T-cell (primary cell): ENCODE data around the gene SLC6A11. TPM values are rescaled to one million over a fixed set of nuclear protein-coding genes. Genes with fewer than 3 reads are reported as not detected.

Experiments
- ATAC-seq, 4 experiments: fragments of 200-7000 bp in 3 of 4; fragments of 150-1000 bp in 1 of 4; cut with Tn5 transposase; replicated peaks in 1 of 4; 1 replicate in 3 of 4; 2 replicates in 1 of 4; pipeline ENCODE4 v1.10.0; 2021; ENCODE audit warnings: moderate library complexity in 3 of 4, mild to moderate bottlenecking in 2 of 4, moderate number of reproducible peaks in 1 of 4
- CTCF ChIA-PET, 2 donors: fragments of 300-600 bp; sonication (Branson Sonifier 250); formaldehyde crosslinking; loops; one replicate each; lab custom pipeline; 2022; ENCODE audit warnings: antibody characterized with exemption in 2 of 2; lab: Charles Lee
- POLR2A ChIA-PET, 2 donors: fragments of 300-600 bp; sonication (Branson Sonifier 250); formaldehyde crosslinking; loops; one replicate each; lab custom pipeline; 2022; ENCODE audit warnings: antibody characterized with exemption in 2 of 2; lab: Charles Lee
- DNase-seq, 35 experiments: peaks; one replicate each; pipeline versions ENCODE4 v3.0.0 to v3.0.0-alpha.2; 2013 to 2023
- H3K27ac ChIP-seq: one replicate; pipeline ENCODE4 v1.5.1; 2013; ENCODE audit warnings: low read length
- H3K27me3 ChIP-seq, 2 experiments: replicated peaks in 1 of 2; 1 replicate in 1 of 2; 2 replicates in 1 of 2; pipeline versions ENCODE4 v1.6.1 to v1.7.0; 2013; ENCODE audit warnings: low read length in 1 of 2, mixed read lengths in 1 of 2; ENCODE audit not compliant: control insufficient read depth in 2 of 2, insufficient read depth in 2 of 2; ENCODE audit errors: extremely low read depth in 1 of 2
- H3K36me3 ChIP-seq, 2 donors: 1 replicate in 1 of 2; 2 replicates in 1 of 2; pipeline versions ENCODE4 v1.6.1 to v1.7.0; 2013; ENCODE audit warnings: low read length in 1 of 2; ENCODE audit not compliant: control insufficient read depth in 2 of 2, insufficient read depth in 1 of 2; ENCODE audit errors: extremely low read depth in 1 of 2
- H3K4me1 ChIP-seq, 2 experiments: 1 replicate in 1 of 2; 2 replicates in 1 of 2; pipeline versions ENCODE4 v1.6.1 to v1.7.0; 2013; ENCODE audit warnings: low read length in 2 of 2, mixed read lengths in 1 of 2; ENCODE audit not compliant: insufficient read depth in 2 of 2, control insufficient read depth in 1 of 2; ENCODE audit errors: extremely low read depth in 1 of 2
- H3K4me3 ChIP-seq, 2 donors: 1 replicate in 1 of 2; 2 replicates in 1 of 2; pipeline versions ENCODE4 v1.5.1 to v1.7.0; 2013; ENCODE audit warnings: mild to moderate bottlenecking in 2 of 2, low read length in 1 of 2, moderate library complexity in 1 of 2; ENCODE audit not compliant: control insufficient read depth in 1 of 2; ENCODE audit errors: extremely low read depth in 1 of 2
- H3K9me3 ChIP-seq: 2 replicates; pipeline ENCODE4 v1.7.0; 2013
- H3K27ac Mint-ChIP-seq, 2 donors: one replicate each; pipeline ENCODE4 v1.8.0; 2020 to 2021; ENCODE audit warnings: mild to moderate bottlenecking in 2 of 2, mixed read lengths in 2 of 2
- H3K27me3 Mint-ChIP-seq, 2 donors: one replicate each; pipeline ENCODE4 v1.8.0; 2021 to 2022; ENCODE audit warnings: mixed read lengths in 2 of 2
- H3K36me3 Mint-ChIP-seq: one replicate; pipeline ENCODE4 v1.8.0; 2021; ENCODE audit warnings: mixed read lengths
- H3K4me1 Mint-ChIP-seq, 3 donors: one replicate each; pipeline ENCODE4 v1.8.0; 2020 to 2022; ENCODE audit warnings: mixed read lengths in 3 of 3, mild to moderate bottlenecking in 1 of 3
- H3K4me3 Mint-ChIP-seq, 3 donors: one replicate each; pipeline ENCODE4 v1.8.0; 2020 to 2022; ENCODE audit warnings: mild to moderate bottlenecking in 3 of 3, mixed read lengths in 3 of 3, moderate library complexity in 3 of 3
- H3K9me3 Mint-ChIP-seq, 3 donors: one replicate each; pipeline ENCODE4 v1.8.0; 2020 to 2022; ENCODE audit warnings: mixed read lengths in 3 of 3
- WGBS: methylation state at CpG from one replicate; pipeline ENCODE4 v1.1.5; 2013; ENCODE audit warnings: missing lambda C conversion rate; ENCODE audit not compliant: insufficient coverage; 5-methylcytosine and 5-hydroxymethylcytosine counted together
- total RNA-seq, 35 experiments: library from RNA in 6 of 35; stranded (reverse) in 6 of 35; fragments of 120-200 nt in 1 of 35; gene quantifications; one replicate each; pipeline versions ENCODE4 v1.2.1 to v1.2.4 and lab custom pipeline; 2013 to 2026

The SLC6A11 gene
- total RNA-seq, 5 donors from 2014 or later (not counting 1 experiment from before 2014, with no cell fraction given), result not detected

GRCh38 chr3:10869460-10869859 lies 53.4 kb downstream of the SLC6A11 start:
- Mint-ChIP-seq H3K9me3 (no peaks in the 10 kb centered on the region), H3K4me3 (no peak overlapping the region), H3K36me3 (no peaks in the 10 kb centered on the region), H3K27me3 (peaks cover 3 to 27% of the 10 kb centered on the region in 2 donors), H3K4me1 (no peaks in the 10 kb centered on the region), H3K27ac (no peak overlapping the region)
- H3K9me3 ChIP-seq, result no peaks in the 10 kb centered on the region
- POLR2A ChIA-PET, result no interaction called here
- H3K4me1 ChIP-seq, result no peaks in the 10 kb centered on the region
- H3K4me3 ChIP-seq, result no peak overlapping the region
- no peaks in the 10 kb centered on the region for H3K36me3 ChIP-seq
- DNase-seq (no peak), ATAC-seq (no peak)
- CTCF ChIA-PET, result no interaction called here
- no peak overlapping the region for H3K27ac ChIP-seq
- peaks cover 0 to 15% of the 10 kb centered on the region in 2 experiments for H3K27me3 ChIP-seq
- 75% methylated on average over 2 of the region's 7 CpGs for WGBS

- WGBS, result 100% methylated on average over 1 of the region's 1 CpG
- no peaks in the 10 kb centered on the region for H3K9me3 ChIP-seq
- ATAC-seq, result no peak
- H3K27ac ChIP-seq, result no peak overlapping the region
- H3K4me1 Mint-ChIP-seq, result no peaks in the 10 kb centered on the region
- H3K4me3 Mint-ChIP-seq, result no peak overlapping the region
- no peaks in the 10 kb centered on the region for H3K36me3 ChIP-seq
- H3K9me3 Mint-ChIP-seq, result no peaks in the 10 kb centered on the region
- peaks cover 0 to 19% of the 10 kb centered on the region in 2 experiments for H3K27me3 ChIP-seq
- ChIA-PET CTCF (no interaction called here), POLR2A (no interaction called here)
- H3K27ac Mint-ChIP-seq, result no peak overlapping the region
- peaks cover 3 to 28% of the 10 kb centered on the region in 2 donors for H3K27me3 Mint-ChIP-seq
- no peaks in the 10 kb centered on the region for H3K36me3 Mint-ChIP-seq
- H3K4me1 ChIP-seq, result no peaks in the 10 kb centered on the region
- no peak overlapping the region for H3K4me3 ChIP-seq
- no peak for DNase-seq
Observed at GRCh38 chr3:10870296-10870695, 54.3 kb downstream of the SLC6A11 start.

- H3K27me3 Mint-ChIP-seq, result peaks cover 11 to 24% of the 10 kb centered on the region in 2 donors
- H3K27me3 ChIP-seq, result peaks cover 0 to 19% of the 10 kb centered on the region in 2 experiments
- no peaks in the 10 kb centered on the region for H3K36me3 ChIP-seq
- no peaks in the 10 kb centered on the region for H3K36me3 Mint-ChIP-seq
- no peak for ATAC-seq
- H3K4me1 ChIP-seq, result no peaks in the 10 kb centered on the region
- WGBS, result 88% methylated on average over 5 of the region's 5 CpGs
- no peak overlapping the region for H3K4me3 ChIP-seq
- no peak overlapping the region for H3K27ac ChIP-seq
- no peak for DNase-seq
- H3K4me3 Mint-ChIP-seq, result no peak overlapping the region
- no peaks in the 10 kb centered on the region for H3K9me3 Mint-ChIP-seq
- ChIA-PET CTCF (no interaction called here), POLR2A (no interaction called here)
- no peaks in the 10 kb centered on the region for H3K4me1 Mint-ChIP-seq
- H3K9me3 ChIP-seq, result no peaks in the 10 kb centered on the region
- H3K27ac Mint-ChIP-seq, result no peak overlapping the region
Observed at GRCh38 chr3:10873415-10873814, 57.4 kb downstream of the SLC6A11 start.

- H3K9me3 ChIP-seq, result no peaks in the 10 kb centered on the region
- Mint-ChIP-seq H3K9me3 (no peaks in the 10 kb centered on the region), H3K4me1 (no peaks in the 10 kb centered on the region), H3K27me3 (peaks cover 20 to 23% of the 10 kb centered on the region in 2 donors), H3K27ac (no peak overlapping the region), H3K4me3 (no peak overlapping the region), H3K36me3 (no peaks in the 10 kb centered on the region)
- H3K4me1 ChIP-seq, result no peaks in the 10 kb centered on the region
- WGBS, result 2% methylated on average over 3 of the region's 3 CpGs
- H3K36me3 ChIP-seq, result no peaks in the 10 kb centered on the region
- CTCF ChIA-PET, result interaction anchor here in 1 of 2 donors (0.6 kb wide), 1 partner anchor 772 kb away, joined by 3 read pairs; no protein-coding TSS in a partner anchor
- no peak overlapping the region for H3K27ac ChIP-seq
- DNase-seq, result no peak
- H3K27me3 ChIP-seq, result peaks cover 0 to 20% of the 10 kb centered on the region in 2 experiments
- no peak overlapping the region for H3K4me3 ChIP-seq
- no peak for ATAC-seq
- POLR2A ChIA-PET, result no interaction called here
Observed at GRCh38 chr3:10875914-10876313, 59.9 kb downstream of the SLC6A11 start.

- H3K27me3 Mint-ChIP-seq, result peaks cover 21 to 23% of the 10 kb centered on the region in 2 donors
- no peak overlapping the region for H3K4me3 ChIP-seq
- no peaks in the 10 kb centered on the region for H3K36me3 ChIP-seq
- ChIA-PET POLR2A (no interaction called here), CTCF (no interaction called here)
- no CpG with 5 or more reads among the region's 4 CpGs for WGBS
- H3K27ac Mint-ChIP-seq, result no peak overlapping the region
- H3K27ac ChIP-seq, result no peak overlapping the region
- H3K4me1 ChIP-seq, result no peaks in the 10 kb centered on the region
- DNase-seq, result no peak
- H3K27me3 ChIP-seq, result peaks cover 0 to 24% of the 10 kb centered on the region in 2 experiments
- H3K4me3 Mint-ChIP-seq, result no peak overlapping the region
- no peak for ATAC-seq
- no peaks in the 10 kb centered on the region for H3K9me3 Mint-ChIP-seq
- no peaks in the 10 kb centered on the region for H3K9me3 ChIP-seq
- H3K4me1 Mint-ChIP-seq, result no peaks in the 10 kb centered on the region
- H3K36me3 Mint-ChIP-seq, result no peaks in the 10 kb centered on the region
Observed at GRCh38 chr3:10876661-10877060, 60.6 kb downstream of the SLC6A11 start.

DNA sequence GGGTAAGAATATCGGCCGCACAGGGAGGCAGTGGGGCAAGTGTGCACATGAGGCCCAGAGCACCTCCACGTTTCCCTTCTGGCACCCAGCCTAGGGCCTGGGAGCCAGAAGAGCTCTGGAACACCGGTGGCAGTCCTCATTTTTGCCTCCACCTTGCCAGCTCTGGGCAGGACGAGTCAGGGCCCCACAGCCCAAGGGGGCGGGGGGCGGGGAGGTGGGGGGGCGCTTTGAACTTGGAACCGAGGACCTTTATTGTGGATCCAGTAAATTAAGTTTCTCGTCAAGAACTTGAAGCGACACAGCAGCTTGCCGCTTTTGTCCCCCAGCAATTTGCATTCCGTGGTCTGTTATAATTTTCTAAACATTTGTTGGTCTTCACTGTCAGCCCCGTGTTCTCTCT lies 66.8 kb downstream of the SLC6A11 start:
- Histone ChIP-seq H3K36me3 (no peaks in the 10 kb centered on the region), H3K4me1 (no peaks in the 10 kb centered on the region), H3K27me3 (peaks cover 0 to 26% of the 10 kb centered on the region in 2 experiments), H3K27ac (no peak overlapping the region), H3K9me3 (no peaks in the 10 kb centered on the region), H3K4me3 (no peak overlapping the region)
- H3K9me3 Mint-ChIP-seq, result peaks cover 0 to under 1% (median 0%) of the 10 kb centered on the region in 3 donors
- DNase-seq (no peak), ATAC-seq (no peak)
- H3K4me1 Mint-ChIP-seq, result no peaks in the 10 kb centered on the region
- CTCF ChIA-PET, result no interaction called here
- H3K36me3 Mint-ChIP-seq, result no peaks in the 10 kb centered on the region
- WGBS, result 92% methylated on average over 5 of the region's 14 CpGs
- H3K27ac Mint-ChIP-seq, result no peak overlapping the region
- no peak overlapping the region for H3K4me3 Mint-ChIP-seq
- H3K27me3 Mint-ChIP-seq, result peaks cover 21 to 23% of the 10 kb centered on the region in 2 donors
- POLR2A ChIA-PET, result no interaction called here
